HG03558 (cell line): ENCODE measurements around the gene ARHGEF25.
"Not testable (repeated sequence)": the region's sequence is repeated elsewhere in the genome, so short reads cannot be mapped to it uniquely, and the experiment has no call there.

ENCODE experiments used
- ATAC-seq: cut with Tn5 transposase; IDR thresholded peaks from one replicate; pipeline ENCODE4 v1.9.1; 2021; ENCODE audit warnings: moderate number of reproducible peaks; ENCODE audit not compliant: unreplicated experiment; ENCODE audit errors: extremely low read depth

The ARHGEF25 gene

DNA sequence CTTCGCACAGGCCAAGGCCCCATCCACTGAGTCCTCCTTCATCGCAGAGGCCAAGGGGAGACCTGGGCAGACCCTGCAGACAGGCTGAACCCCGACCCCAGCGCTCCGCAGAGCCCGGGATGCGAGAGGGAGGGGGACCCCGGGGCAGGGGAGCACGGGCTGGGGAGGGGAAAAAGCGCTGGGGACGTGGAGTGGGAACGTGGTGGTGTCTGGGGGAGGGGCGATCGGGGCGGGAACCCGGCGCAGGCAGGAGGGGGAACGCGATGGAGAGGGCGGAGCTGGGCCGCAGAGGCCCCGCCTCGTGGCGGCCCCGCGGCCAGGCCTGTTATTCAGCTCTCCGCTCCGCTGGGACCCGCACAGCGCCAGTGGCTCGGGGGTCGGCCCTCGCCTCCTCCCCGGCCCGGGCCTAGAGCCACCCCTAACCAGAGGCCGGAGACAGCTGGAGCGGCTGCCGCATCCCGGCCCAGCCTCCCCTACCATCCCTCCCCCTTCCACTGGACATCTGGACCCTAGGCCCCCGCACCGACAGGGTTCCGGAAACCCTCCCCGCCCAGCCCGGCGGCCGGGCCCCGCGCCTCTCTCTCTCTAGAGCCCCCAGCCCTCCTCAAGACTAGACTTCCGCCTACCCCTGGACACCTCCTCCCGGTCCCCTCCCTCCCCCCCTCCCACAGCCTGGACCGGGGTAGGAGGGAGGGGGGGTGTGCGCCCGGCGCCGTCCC, at the start of gene ARHGEF25:
ARHGEF25 (plus strand) TSS at position 328 of the 719 bp plus-strand sequence. CDS start 460 bp downstream, outside the sequence.
- ATAC-seq = no peak

DNA sequence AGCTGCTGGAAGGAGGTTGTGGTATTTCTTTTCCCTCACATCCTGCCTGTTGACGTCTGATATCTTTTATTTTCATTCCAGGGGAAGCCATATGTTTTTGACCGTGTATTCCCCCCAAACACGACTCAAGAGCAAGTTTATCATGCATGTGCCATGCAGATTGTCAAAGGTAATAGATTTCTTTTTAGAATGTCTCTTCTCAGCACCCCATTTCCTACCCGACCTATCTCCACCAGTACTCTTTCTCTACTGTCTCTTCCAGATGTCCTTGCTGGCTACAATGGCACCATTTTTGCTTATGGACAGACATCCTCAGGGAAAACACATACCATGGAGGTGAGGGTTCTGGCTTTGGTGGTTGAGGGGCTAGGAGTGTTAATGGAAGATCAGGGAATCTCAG, 47.9 kb upstream of the ARHGEF25 start:
- no peak for ATAC-seq

DNA sequence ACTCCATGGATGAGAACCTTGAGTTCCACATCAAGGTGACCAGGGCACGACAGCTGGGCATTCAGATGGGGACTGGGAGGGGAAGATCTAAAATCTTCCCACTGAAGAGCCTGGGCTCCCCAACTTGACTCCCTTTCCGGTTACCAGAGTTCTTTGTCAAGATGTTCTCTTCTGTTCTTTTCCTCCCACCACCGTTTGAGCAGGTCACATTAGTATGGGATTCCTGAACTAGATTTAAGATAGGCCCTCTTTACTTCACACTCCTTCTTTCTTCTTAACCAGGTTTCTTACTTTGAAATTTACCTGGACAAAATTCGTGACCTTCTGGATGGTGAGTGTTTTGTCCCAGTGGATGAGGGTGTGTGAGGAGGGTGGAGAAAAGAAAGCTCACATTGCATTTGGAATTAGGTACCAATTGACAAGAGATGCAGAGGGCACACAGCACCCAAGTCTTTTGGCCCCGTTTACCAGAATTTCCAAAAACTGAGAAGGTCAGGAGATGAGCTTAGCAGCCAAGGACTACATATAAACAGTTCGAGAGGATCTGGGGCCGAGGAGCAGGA, 47.0 kb upstream of the ARHGEF25 start:
- ATAC-seq = no peak

DNA sequence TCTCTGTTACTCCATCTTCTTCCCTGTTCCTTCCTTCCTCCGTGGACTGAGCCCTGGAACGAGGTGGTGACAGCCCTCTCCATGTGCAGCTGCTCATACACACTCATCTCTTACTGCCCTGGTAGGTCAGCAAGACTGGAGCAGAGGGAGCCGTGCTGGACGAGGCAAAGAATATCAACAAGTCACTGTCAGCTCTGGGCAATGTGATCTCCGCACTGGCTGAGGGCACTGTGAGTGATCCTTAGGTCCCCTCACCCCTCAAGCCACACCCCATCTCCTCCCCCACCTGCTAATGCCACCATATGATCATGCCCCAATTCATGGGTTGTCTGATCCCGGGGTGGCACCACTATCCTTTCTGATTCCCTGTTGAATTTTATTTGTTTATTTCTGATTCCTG, 42.4 kb upstream of the ARHGEF25 start:
- ATAC-seq = no peak

DNA sequence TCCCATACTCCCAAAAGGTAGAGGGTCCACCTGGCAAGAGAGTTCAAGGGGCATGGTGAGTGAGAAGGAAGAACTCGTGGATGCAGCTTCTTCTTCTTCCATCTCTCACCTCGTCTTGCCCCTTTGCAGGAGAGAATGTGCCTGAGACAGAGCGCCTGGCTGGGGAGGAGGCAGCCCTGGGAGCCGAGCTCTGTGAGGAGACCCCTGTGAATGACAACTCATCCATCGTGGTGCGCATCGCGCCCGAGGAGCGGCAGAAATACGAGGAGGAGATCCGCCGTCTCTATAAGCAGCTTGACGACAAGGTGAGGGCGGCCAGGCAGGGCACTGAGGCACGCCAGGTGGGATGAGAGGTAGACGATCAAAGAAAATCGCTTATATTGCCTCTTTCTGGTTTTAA, 41.4 kb upstream of the ARHGEF25 start:
- no peak for ATAC-seq

DNA sequence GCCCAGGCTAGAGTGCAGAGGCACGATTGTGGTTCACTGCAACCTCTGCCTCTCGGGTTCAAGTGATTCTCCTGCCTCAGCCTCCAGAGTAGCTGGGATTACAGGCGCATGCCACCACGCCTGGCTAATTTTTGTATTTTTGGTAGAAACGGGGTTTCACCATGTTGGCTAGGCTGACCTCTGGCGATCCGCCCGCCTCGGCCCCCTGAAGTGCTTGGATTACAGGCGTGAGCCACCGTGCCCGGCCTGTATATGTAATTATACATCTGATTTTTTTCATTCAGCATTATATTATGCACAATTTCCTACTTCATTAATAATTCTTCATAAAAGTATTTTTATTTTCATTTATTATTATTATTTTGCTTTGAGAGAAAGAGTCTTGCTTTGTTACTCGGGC, 40.8 kb upstream of the ARHGEF25 start:
- ATAC-seq = not testable (repeated sequence)

DNA sequence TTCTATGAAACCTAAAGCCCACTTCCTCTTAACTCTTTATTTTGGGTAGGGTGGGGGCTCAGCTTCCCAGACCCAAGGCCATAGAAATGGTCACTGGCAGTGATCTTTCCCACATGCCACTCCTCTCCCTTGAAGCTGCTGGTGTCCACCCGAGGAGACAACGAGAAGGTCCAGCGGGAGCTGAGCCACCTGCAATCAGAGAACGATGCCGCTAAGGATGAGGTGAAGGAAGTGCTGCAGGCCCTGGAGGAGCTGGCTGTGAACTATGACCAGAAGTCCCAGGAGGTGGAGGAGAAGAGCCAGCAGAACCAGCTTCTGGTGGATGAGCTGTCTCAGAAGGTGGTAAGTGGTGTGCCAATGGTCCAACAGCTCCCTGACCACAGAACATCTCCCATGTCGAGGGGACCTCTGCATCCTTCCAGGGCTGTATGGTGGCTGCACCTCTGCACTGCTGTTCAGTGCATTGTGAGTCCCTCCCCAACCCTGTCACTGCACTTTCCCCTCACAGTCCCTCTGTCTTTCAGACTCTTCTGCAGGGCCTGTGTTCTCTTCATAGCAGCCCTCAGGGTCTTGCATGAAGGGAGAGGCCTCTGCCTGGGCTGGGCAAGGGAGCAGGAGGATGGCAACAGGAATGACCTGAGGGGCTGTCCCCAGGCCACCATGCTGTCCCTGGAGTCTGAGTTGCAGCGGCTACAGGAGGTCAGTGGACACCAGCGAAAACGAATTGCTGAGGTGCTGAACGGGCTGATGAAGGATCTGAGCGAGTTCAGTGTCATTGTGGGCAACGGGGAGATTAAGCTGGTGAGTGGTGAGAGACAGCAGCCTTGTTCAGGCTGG, 39.1 kb upstream of the ARHGEF25 start:
- no peak for ATAC-seq

DNA sequence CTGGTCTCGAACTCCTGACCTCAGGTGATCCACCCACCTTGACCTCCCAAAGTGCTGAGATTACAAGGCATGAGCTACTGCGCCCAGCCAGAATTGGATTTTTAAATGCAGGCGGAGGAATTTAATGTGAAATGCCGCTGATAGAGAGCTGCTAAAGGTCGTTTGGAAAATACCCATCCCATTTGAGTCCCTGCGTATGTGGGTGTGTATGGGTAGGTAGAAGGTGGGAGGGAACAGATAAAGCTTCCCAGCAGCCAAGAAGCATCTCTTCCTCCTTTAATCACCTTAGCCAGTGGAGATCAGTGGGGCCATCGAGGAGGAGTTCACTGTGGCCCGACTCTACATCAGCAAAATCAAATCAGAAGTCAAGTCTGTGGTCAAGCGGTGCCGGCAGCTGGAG, 36.4 kb upstream of the ARHGEF25 start:
- ATAC-seq = no peak

DNA sequence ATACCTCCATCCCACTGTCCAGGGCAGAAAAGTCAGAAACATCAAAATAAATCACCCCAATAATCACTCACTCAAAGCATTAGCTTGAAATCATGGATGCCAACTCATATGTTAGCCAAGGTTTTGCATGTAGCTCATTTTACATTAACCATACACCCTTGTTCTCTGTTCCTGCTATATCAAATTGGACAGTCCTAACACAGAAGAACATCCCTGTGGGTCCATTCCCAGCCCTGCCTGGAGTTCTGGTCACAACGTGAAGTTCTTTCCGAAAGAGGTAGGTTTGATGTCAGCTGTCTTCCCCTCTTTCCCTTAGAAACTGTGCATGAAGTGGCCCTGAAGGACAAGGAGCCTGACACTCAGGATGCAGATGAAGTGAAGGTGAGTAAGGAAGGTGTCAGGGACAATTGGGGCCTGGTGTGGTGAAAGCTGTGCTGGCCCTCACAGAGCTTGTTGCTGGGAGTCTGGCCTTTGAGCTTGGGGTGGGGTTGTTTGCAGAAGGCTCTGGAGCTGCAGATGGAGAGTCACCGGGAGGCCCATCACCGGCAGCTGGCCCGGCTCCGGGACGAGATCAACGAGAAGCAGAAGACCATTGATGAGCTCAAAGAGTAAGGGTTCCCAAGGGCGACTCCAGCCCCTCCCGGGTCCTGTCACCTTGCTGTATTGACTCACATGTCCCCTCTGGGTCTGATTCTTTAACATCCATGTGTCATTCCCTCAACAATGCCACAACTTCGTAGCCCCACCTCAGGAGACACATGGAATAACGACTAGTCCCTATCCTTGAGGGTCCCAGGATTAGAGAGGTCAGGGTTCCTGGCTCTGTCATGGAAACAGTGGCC, 35.2 kb upstream of the ARHGEF25 start:
- ATAC-seq = no peak

DNA sequence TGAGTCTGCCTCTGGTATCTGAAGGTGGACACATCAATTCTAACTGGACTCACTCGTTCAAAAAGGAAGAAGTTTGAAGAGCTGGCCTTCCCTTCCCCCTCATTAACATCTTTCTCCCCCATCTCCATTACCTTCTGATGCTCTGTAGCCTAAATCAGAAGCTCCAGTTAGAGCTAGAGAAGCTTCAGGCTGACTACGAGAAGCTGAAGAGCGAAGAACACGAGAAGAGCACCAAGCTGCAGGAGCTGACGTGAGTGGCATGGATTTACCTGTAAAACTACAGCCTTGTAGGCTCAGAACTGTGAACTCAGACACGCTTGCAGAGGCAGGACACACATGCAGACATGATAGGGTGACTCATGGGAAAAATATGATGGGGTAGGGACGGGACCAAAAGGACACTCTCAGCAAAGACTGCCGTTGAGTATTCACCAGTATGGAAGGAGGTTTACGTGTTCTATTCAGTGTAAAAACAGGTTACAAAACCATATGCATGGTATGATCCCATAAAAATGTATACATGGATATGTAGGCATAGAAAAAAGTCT, 34.5 kb upstream of the ARHGEF25 start:
- ATAC-seq = no peak

DNA sequence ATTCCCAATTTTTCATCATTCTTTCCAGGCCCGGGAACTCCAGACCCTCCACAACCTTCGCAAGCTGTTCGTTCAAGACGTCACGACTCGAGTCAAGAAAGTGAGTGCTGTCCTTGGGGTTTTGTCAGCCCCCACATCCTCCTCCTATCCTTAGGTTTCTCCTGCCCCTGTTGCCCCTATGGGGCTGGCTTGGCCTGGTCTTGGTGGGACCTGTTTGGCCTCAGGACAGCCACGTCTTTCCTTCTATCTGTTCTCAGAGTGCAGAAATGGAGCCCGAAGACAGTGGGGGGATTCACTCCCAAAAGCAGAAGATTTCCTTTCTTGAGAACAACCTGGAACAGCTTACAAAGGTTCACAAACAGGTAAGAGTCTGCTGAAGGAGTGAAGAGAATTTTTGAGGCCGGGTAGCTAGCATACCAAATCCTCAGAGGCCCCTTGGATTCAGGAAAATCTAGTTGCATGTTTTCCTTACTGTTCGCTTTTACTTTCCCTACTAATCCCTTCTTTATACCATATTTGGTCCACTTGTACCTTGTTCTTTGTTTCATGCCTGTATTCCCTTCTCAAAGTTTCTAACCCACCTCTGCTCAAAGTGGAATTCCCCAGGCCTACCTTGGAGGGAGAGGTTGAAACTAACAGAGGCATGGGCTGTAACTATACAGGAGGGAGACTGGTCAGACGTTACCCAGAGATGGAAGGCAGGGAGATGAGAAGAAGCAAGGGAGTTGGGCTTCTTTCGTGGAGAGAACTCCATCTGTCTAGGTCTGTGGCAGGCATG, 33.1 kb upstream of the ARHGEF25 start:
- no peak for ATAC-seq

DNA sequence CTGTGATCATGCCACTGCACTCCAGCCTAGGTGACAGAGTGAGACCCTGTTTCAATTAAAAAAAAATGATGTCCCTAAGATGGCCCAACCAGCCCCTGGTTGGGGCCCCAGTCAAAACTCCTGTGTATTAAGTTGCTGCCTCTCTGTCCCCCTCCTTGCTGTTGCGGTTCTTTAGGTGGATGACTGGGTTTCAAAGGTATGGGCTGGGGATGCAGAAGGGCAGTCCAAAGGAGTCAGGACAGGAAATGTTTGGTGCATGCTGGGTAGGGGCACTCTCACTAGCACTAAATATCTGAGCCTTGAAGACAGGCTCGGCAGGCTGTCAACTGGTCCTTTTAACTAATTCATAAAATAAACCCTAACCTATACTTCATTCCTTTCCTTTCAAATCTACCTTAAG, 32.2 kb upstream of the ARHGEF25 start:
- no peak for ATAC-seq

DNA sequence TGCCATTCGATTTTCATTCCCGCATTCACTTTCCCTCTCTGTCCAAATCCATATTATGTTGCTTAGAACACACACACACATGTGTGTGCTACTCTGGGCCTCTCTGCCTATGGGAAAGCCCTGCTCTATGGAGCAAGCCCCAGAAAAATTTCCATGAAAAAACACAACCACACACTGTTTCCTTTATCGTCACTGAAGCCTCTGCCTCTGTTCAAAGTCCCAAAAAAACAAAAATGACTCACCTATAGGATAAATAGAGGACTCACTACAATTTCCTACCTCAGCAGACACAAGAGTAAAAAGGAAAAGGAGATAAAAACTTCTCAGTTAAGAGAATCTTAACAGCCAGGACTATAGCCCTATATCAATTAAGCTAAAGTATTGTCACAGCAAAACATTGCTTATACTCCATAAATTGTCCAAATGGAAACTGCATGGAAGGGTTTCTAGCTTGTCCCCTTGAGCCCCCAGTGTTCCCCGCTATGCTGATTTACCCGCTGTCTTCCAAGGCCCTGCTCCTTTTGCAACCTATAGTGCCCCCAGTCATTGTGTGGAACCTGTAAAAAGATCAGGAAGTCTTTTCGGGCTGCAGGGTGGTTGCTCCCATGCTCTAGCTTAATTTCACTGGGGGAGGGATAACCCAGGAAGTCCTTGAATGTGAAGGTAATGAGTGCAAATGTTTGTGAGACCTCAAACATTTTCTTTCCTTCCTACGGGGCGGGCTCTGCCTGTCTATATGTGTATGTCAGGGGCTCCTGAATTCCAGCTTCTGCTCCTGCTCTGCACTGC, 31.4 kb upstream of the ARHGEF25 start:
- no peak for ATAC-seq

DNA sequence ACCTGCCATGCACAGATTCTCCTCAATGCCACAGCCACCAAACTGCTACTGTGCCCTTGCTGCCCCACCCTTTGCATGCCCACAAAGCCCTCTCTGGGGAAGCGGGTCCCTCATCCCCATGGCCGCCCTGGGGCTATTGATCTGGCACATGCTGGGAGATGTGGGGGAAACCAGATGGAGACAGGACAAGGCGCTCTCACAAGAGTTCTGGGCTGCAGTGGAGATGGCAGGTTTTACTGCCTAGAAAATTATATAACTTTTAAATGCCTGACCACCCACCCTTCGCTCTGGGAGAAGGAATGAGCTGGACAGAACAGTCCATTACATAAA, 30.8 kb upstream of the ARHGEF25 start:
- no peak for ATAC-seq

DNA sequence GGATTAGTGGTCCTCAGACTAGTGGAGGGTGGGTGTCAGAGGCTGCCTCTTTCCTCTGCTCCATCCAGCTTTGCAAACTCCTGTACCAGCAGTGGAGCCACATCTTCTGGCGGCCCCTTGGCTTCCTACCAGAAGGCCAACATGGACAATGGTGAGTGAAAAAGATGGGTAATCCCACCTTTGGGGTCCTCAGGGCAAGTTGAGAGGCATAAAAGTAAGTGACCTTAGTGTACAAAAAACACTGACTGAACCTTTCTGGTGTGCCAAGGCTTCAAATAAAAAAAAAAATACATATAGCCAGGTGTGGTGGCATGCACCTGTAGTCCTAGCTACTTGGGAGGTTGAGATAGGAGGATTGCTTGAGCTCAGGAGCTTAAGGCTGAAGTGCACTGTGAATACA, 29.4 kb upstream of the ARHGEF25 start:
- no peak for ATAC-seq

DNA sequence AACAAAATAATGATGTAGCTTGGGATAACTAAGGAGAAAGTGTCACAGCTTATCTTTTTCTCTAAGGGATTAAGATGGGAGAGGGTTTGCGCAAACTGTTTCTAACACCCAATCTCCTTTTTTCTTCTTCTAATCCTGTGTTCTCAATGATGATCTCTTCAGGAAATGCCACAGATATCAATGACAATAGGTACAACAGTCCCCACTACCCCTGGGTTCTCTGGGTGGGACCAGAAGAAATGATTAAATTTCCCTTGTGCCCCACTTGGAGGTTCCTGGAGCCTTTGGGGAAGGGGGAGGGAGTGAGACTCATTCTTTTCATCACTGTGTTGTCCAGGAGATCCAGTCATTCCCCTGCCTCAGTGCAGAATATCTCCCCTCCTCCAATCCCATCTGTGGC, 28.8 kb upstream of the ARHGEF25 start:
- ATAC-seq = no peak

DNA sequence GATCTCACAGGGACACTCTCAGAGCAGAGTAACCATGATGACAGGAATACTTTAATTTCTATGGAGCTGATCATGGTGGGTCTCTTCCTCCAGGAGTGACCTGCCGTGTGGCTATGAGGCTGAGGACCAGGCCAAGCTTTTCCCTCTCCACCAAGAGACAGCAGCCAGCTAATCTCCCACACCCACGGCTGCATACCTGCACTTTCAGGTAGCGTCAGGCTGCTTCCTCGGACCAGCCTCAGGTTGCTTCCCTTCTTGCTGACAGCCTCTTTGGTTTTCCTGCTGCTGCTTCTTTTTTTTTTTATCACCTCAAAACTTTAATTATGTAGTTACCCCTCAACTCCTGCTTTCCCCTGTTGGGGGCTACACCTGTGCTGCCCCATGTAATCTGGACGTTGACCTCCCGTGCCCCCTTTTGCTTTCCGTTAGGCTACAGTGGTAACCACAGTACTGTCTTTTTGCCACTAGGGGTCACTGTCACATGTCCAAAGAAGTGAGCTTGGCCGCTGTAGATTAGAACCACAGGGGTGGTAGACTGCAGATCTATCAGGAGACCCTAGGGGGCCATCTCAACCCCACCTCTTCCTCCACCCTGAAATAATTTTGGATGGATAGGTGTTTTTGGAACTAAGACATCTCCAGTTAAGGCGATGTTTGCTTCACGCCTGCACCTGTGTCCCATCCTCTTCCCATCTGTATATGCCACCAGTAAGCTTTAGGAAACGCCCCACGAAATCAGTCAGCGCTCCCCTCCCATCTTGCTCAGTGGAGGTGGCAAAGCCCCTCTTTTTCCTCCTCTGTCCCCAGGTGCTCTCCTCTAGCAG, 28.0 kb upstream of the ARHGEF25 start:
- ATAC-seq = peak; percentile 85

DNA sequence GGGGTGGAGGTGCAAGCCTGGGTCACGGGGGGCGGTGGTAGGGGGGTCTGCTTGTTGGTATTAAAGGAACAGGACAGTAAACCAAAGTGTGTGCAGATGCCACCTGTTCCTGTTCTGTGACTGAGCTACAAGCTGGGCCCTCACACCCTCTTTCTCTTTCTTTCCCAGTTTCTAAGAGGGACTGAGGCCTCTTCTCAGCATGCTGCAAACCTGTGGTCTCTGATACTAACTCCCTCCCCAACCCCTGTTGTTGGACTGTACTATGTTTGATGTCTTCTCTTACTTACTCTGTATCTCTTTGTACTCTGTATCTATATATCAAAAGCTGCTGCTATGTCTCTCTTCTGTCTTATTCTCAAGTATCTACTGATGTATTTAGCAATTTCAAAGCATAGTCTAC, 27.2 kb upstream of the ARHGEF25 start:
- ATAC-seq = no peak
